NCI-H2107 treated with DMSO at 0.1 percent for 48 hours (cell line): ENCODE measurements around the gene PDE8B.

Experiments
- DNase-seq: peaks from one replicate; lab custom pipeline; 2025; ENCODE audit not compliant: unreplicated experiment; lab: John Stamatoyannopoulos, UW

Gene PDE8B

GRCh38 chr5:77282337-77283027 lies 72.0 kb downstream of the PDE8B start:
- DNase-seq, result no peak

GRCh38 chr5:77285251-77285841 lies 74.9 kb downstream of the PDE8B start:
- no peak for DNase-seq

DNA sequence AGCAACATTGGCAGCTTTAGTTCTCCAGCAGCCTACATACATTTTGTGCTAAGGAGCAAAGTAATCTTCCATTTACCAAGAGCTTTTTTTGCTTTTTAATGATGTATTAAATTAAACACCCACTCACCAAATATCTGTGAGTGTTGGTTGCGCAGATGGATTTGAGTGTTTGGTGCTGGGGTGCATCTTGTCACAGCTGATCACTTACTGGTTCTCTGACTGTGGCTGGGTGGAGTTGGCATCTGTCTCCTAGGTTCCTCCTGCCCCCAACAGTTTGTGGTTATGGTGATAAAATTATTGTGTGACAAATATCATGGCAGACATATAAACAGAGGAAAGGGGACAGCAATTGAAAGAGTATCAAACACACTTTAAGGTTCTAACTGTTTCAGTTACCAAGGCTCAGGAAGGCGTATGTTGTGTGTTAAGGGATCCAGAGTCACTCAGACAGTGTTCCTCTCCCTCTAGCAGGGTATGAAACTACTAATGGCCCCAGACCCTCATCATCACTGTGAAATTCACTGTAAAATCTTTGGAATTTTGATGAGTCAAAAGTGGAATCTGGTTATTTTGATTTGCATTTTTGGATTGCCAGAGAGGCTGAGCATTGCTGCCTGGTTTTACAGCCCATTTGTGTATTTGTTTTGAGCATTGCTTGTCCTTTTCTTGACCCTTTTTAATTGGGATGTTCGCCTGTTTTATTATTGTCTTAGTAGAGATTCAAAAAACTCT lies 81.7 kb downstream of the PDE8B start:
- no peak for DNase-seq

- no peak for DNase-seq
Observed at GRCh38 chr5:77294185-77294584, 83.7 kb downstream of the PDE8B start.

DNA sequence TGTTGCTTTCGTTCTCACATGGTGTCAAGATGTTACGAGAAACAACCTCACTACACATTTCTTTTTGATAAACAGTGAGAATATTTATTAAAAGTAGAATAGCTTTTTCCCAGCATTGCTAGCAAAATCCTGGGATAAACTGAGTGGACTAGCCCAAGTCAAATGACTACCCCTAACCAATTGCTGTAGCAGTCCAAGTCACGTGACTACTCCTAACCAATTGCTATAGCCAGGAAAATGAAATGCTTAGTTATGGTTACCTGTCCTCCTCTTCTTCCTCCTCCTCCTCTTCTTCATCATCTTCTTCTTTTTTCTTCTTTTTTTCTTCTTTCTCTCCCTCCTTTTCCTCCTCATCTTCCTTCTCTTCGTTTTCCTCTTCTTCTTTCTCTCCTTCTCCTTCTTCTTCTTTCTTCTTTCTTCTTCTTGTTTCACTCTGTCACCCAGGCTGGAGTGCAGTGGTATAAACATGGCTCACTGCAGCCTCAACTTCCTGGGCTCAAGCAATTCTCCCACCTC lies 85.4 kb downstream of the PDE8B start:
- DNase-seq, result no peak

DNA sequence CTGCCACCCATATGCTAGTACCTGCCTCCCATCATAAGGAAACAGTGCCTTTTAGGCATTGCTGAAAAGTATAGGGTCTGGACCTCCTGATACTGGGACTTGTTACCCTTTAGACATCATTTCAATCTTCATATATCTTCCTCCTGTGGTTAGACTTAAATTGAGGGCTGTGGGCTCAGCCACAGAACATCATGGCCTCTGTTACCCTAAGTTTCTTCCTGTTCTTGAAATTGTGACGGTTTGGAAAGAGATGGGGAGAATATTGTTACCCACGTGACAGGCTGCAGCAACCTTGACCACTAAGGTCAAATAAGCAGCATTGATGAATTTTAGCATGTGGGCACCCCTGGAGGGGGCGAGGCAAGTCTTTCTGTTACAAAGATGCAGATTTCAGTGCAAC lies 87.7 kb downstream of the PDE8B start:
- no peak for DNase-seq

DNA sequence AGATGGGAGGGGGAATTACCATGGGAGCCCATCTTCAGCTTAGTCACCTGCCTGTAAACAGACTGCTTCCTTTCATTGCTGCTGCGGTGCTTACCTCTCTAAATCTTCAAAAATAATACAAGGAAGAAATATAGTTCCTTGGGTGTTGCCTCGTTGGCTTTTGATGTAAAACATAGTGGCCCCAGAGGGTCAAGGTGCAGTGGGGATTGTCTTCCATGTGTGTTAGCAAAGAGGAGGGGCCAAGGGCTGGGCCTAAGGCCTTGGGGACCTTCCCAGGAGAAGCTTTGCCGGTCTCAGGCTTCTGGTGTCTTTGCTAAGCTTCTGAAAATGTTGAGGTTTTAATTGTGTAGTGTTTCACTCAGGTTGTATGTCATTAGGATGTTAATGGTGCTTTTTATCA lies 90.0 kb downstream of the PDE8B start:
- no peak for DNase-seq

DNA sequence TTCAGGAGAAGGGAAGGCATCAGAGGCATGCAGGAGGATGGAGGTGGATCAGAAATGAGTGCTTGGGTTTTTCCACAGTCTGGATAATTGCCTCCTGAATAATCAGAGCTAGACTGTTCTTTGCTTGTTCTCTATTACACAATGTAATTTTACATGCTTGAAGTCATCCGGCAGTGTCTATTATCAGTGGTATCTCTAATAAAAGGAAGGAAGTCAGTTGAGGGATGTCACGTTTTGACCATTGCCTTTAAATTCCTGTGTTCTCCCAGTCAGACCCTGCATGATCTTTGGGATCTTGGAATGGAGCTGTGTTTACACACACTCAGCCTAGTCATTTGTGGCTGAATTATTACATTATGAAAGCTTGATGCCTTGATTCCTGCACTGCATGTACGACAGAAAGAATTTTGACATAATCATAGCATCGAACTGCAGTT lies 91.0 kb downstream of the PDE8B start:
- DNase-seq, result no peak

- DNase-seq, result no peak
Observed at GRCh38 chr5:77302247-77302646, 91.8 kb downstream of the PDE8B start.

DNA sequence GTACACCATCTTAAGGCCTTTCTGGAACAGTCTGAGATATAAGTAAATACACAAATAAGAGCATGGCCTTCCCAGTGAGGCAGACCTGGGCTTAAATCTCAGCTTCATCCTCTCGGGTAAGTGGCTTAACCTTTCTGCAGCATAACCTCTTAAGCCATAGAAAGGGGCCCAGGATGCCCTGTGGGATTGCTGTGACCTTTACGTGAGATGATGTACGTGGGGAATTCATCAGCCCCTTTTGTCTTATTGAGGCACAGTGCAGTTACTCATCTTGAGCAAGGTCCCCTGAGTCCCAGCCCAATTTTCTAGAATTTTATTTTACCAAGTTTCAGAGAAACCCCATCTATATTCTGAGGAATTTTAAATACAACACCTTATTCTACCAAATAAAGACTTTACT lies 92.2 kb downstream of the PDE8B start:
- DNase-seq, result no peak

GRCh38 chr5:77304388-77304787 lies 93.9 kb downstream of the PDE8B start:
- no peak for DNase-seq

- no peak for DNase-seq
Observed at GRCh38 chr5:77305222-77305846, 94.9 kb downstream of the PDE8B start.

GRCh38 chr5:77305956-77306355 lies 95.5 kb downstream of the PDE8B start:
- no peak for DNase-seq

DNA sequence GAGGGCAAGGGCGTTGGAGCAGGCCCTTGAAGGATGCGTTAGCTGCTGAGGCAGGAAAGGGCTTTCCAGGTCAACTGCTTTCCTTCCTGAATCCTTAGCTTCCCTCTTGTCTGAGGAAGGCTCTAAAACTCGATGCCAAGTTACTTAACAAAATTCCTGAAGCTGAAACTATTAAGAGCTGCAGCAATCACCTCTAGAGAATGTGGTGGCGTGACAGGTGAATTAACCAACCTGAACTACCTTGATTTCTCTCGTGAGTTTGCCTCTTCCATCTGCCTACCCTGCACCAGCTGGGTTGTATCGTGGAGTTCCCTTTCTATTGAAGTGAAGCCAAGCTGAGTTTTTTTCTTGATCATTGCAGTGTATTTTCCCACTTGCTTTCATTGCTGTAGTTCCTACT lies 96.1 kb downstream of the PDE8B start:
- no peak for DNase-seq

DNA sequence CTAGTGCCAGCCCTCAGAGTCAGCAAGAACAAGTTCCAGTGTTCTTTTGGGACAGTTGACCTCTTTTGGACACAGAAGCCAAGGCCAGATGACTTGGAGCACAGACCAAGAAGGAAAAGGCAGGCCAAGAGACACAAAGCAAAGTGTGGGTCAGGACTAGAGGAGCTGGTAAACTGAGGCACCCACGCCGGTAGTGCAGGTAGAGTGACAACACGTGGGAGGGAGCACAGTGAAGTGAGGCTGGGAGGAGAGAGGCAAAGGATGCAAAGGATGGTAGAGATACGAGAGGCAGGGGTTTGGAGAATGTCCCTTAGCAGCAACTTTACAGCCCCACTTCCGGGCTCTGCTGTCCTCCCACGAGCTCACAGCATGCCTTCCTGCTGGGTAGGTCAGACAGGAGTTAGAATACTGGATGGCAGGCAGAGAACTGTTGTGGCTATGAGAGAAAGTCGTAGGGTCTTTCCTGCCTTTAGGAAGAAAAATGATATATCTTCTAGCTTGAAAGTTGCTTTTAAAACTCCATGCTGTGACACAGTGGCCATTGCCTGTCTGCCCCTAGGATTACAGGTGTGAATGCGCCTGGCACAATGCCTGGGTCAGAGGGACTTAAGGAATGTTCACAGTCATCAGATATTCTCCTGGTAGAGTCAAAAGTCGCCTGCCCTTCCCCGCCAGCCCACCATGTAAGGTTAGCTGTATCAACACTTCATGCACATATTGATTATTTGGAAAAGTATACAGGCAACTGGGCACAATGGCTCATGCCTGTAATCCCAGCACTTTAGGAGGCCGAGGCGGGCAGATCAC lies 97.9 kb downstream of the PDE8B start:
- DNase-seq, result no peak

DNA sequence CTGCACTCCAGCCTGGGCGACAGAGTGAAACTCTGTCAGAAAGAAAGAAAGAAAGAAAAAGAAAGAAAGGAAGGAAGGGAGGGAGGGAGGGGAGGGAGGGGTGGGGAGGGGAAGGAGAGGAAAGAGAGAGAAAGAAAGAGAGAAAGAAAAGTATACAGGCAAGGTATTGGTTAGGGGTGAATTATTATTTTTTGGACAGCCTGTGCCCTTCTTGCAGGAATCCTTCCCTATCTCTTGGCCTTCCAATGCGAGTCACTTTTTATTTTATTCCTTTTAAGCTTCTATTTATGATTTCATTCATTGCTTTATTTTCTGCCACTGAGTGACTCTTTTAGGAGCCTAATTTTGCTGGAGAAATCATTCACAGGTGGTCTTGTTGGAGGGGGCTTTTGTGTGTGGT lies 98.7 kb downstream of the PDE8B start:
- DNase-seq, result no peak

- DNase-seq, result no peak
Observed at GRCh38 chr5:77310494-77311213, 100.2 kb downstream of the PDE8B start.

DNA sequence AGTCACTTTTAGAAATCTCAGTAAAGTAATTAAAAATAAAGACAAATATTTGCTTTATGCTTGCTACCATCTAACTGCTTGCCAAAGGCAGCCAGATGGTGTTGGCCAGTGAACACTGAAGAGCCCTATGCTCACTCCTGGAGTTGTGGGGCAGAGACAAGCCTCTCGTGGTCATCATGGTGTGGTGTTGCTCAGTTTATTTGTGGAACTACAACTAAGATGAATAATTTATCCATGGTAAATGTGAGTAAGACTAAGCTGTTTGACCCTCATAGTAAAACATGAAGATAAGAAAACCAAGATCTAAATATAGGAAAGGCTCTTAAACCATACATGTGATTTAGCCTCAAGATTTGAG lies 100.7 kb downstream of the PDE8B start:
- no peak for DNase-seq

- no peak for DNase-seq
Observed at GRCh38 chr5:77312413-77312812, 101.9 kb downstream of the PDE8B start.
